H9 (cell line): Measurements from ENCODE around the gene FAM180B. TPM values are rescaled to one million over a fixed set of nuclear protein-coding genes. Genes with fewer than 3 reads are reported as not detected.

Experiments
- DNase-seq: peaks from one replicate; pipeline ENCODE4 v3.0.0-alpha.2; 2017
- H2AFZ ChIP-seq: one replicate; pipeline ENCODE4 v1.6.1; 2013; ENCODE audit warnings: mild to moderate bottlenecking, low read length, control low read depth, moderate library complexity
- H2AK5ac ChIP-seq: 2 replicates; pipeline ENCODE4 v1.6.1; 2013; ENCODE audit warnings: low read length, control low read depth, mixed read lengths; ENCODE audit not compliant: insufficient read length
- H2BK120ac ChIP-seq: one replicate; pipeline ENCODE4 v1.6.1; 2013; ENCODE audit warnings: low read depth, mild to moderate bottlenecking, low read length, control low read depth, inconsistent platforms; ENCODE audit not compliant: poor library complexity, severe bottlenecking
- H2BK12ac ChIP-seq: 2 replicates; pipeline ENCODE4 v1.6.1; 2013; ENCODE audit warnings: low read length, control low read depth, mixed read lengths, low read depth; ENCODE audit not compliant: insufficient read length
- H2BK15ac ChIP-seq: 2 replicates; pipeline ENCODE4 v1.6.1; 2013; ENCODE audit warnings: low read depth, low read length, control low read depth
- H2BK20ac ChIP-seq: one replicate; pipeline ENCODE4 v1.6.1; 2013; ENCODE audit warnings: low read depth, mild to moderate bottlenecking, low read length, control low read depth, inconsistent platforms; ENCODE audit not compliant: poor library complexity, severe bottlenecking
- H2BK5ac ChIP-seq: 2 replicates; pipeline ENCODE4 v1.6.1; 2013; ENCODE audit warnings: low read length, control low read depth, mixed read lengths; ENCODE audit not compliant: insufficient read length
- H3K14ac ChIP-seq: 2 replicates; pipeline ENCODE4 v1.6.1; 2013; ENCODE audit warnings: low read length, control low read depth; ENCODE audit not compliant: insufficient read depth
- H3K18ac ChIP-seq: 2 replicates; pipeline ENCODE4 v1.6.1; 2013; ENCODE audit warnings: low read depth, mild to moderate bottlenecking, mixed read lengths, low read length, control low read depth; ENCODE audit not compliant: insufficient read length
- H3K23ac ChIP-seq: 2 replicates; pipeline ENCODE4 v1.6.1; 2013; ENCODE audit warnings: low read length, control low read depth, mixed read lengths, low read depth; ENCODE audit not compliant: insufficient read length
- H3K23me2 ChIP-seq: 2 replicates; pipeline ENCODE4 v1.6.1; 2013; ENCODE audit warnings: low read depth, mild to moderate bottlenecking, mixed read lengths, low read length, control low read depth; ENCODE audit not compliant: insufficient read length, poor library complexity, severe bottlenecking
- H3K27ac ChIP-seq: 2 replicates; pipeline ENCODE4 v1.5.1; 2013; ENCODE audit warnings: low read length, control low read depth, mixed read lengths, low read depth; ENCODE audit not compliant: insufficient read length
- H3K27me3 ChIP-seq: 2 replicates; pipeline ENCODE4 v1.6.1; 2013; ENCODE audit warnings: low read length, control low read depth, inconsistent platforms; ENCODE audit not compliant: insufficient read depth
- H3K4ac ChIP-seq: 2 replicates; pipeline ENCODE4 v1.6.1; 2013; ENCODE audit warnings: low read depth, mild to moderate bottlenecking, control low read depth, inconsistent platforms, low read length, moderate library complexity
- H3K4me1 ChIP-seq: 2 replicates; pipeline ENCODE4 v1.6.1; 2013; ENCODE audit warnings: low read length, control low read depth, inconsistent platforms; ENCODE audit not compliant: insufficient read depth
- H3K4me2 ChIP-seq: 2 replicates; pipeline ENCODE4 v1.6.1; 2013; ENCODE audit warnings: low read length, control low read depth, mixed read lengths; ENCODE audit not compliant: insufficient read length, insufficient read depth
- H3K56ac ChIP-seq: 2 replicates; pipeline ENCODE4 v1.6.1; 2013; ENCODE audit warnings: low read depth, mild to moderate bottlenecking, mixed read lengths, low read length, control low read depth; ENCODE audit not compliant: insufficient read length
- H3K79me1 ChIP-seq: 2 replicates; pipeline ENCODE4 v1.6.1; 2013; ENCODE audit warnings: low read depth, mild to moderate bottlenecking, moderate library complexity, low read length, control low read depth, inconsistent platforms; ENCODE audit not compliant: insufficient read depth, poor library complexity, severe bottlenecking
- H3K79me2 ChIP-seq: 2 replicates; pipeline ENCODE4 v1.6.1; 2013; ENCODE audit warnings: low read length, control low read depth, inconsistent platforms; ENCODE audit not compliant: insufficient read depth
- H3K9ac ChIP-seq: 2 replicates; pipeline ENCODE4 v1.6.1; 2013; ENCODE audit warnings: low read length, control low read depth, mixed read lengths; ENCODE audit not compliant: insufficient read length; ENCODE audit errors: extremely low read depth
- H3K9me3 ChIP-seq: one replicate; pipeline ENCODE4 v1.6.1; 2013; ENCODE audit warnings: low read depth, low read length, inconsistent platforms; ENCODE audit not compliant: control insufficient read depth
- H3T11ph ChIP-seq: one replicate; pipeline ENCODE4 v1.6.1; 2013; ENCODE audit warnings: mild to moderate bottlenecking, low read length, control low read depth, inconsistent platforms
- H4K20me1 ChIP-seq: one replicate; pipeline ENCODE4 v1.6.1; 2013; ENCODE audit not compliant: control insufficient read depth, insufficient read length, insufficient read depth
- H4K5ac ChIP-seq: 2 replicates; pipeline ENCODE4 v1.6.1; 2013; ENCODE audit warnings: low read depth, mild to moderate bottlenecking, mixed read lengths, low read length, control low read depth; ENCODE audit not compliant: insufficient read length
- H4K8ac ChIP-seq: replicated peaks from 2 replicates; pipeline ENCODE4 v1.6.1; 2013; ENCODE audit warnings: low read length, control low read depth, mixed read lengths, low read depth; ENCODE audit not compliant: insufficient read length
- H4K91ac ChIP-seq: 2 replicates; pipeline ENCODE4 v1.6.1; 2013; ENCODE audit warnings: low read depth, mild to moderate bottlenecking, moderate library complexity, mixed read lengths, low read length, control low read depth; ENCODE audit not compliant: insufficient read length
- H3K27ac Mint-ChIP-seq, 3 experiments: 2 replicates in 2 of 3; 3 replicates in 1 of 3; pipeline ENCODE4 v1.8.0; 2020 to 2021; ENCODE audit warnings: mixed read lengths in 3 of 3, mild to moderate bottlenecking in 1 of 3, moderate library complexity in 1 of 3
- H3K27me3 Mint-ChIP-seq: 2 replicates; pipeline ENCODE4 v1.8.0; 2021; ENCODE audit warnings: low read depth, mild to moderate bottlenecking, moderate library complexity, mixed read lengths
- H3K36me3 Mint-ChIP-seq, 3 experiments: 2 replicates in 2 of 3; 3 replicates in 1 of 3; pipeline ENCODE4 v1.8.0; 2020 to 2021; ENCODE audit warnings: low read depth in 3 of 3, mixed read lengths in 3 of 3; ENCODE audit not compliant: insufficient read depth in 1 of 3
- H3K4me1 Mint-ChIP-seq, 2 experiments: 2 replicates each; pipeline ENCODE4 v1.8.0; 2020; ENCODE audit warnings: mixed read lengths in 2 of 2
- H3K4me3 Mint-ChIP-seq, 2 experiments: 2 replicates in 1 of 2; 3 replicates in 1 of 2; pipeline ENCODE4 v1.8.0; 2020 to 2021; ENCODE audit warnings: mild to moderate bottlenecking in 2 of 2, mixed read lengths in 2 of 2, moderate library complexity in 1 of 2
- H3K9me3 Mint-ChIP-seq, 2 experiments: 2 replicates in 1 of 2; 3 replicates in 1 of 2; pipeline ENCODE4 v1.8.0; 2020; ENCODE audit warnings: mild to moderate bottlenecking in 2 of 2, mixed read lengths in 2 of 2, moderate library complexity in 1 of 2
- CTCF ChIP-seq: fragments of 200-600 bp; sonication (generic); conservative IDR thresholded peaks from 3 replicates; pipeline ENCODE4 v1.8.0; 2021; ENCODE audit warnings: antibody characterized with exemption, mild to moderate bottlenecking
- WGBS: extraction: QIAGEN DNeasy Blood & Tissue Kit; methylation state at CpG from one replicate; pipeline ENCODE4 v1.1.7; 2013; ENCODE audit warnings: missing lambda C conversion rate, low lambda C conversion rate, mixed read lengths; ENCODE audit not compliant: insufficient read length; ENCODE audit errors: extremely low coverage; 5-methylcytosine and 5-hydroxymethylcytosine counted together
- total RNA-seq: library from RNA; stranded (reverse); gene quantifications from 2 replicates; pipeline ENCODE4 v1.2.1, GENCODE V29; 2021

Gene FAM180B
- total RNA-seq, 1 experiment from 2014 or later, result 0.37 TPM

- TF ChIP-seq CTCF, result no peak
- H2BK5ac ChIP-seq, result no peak overlapping the region
- no peak overlapping the region for H3K23ac ChIP-seq
- H4K5ac ChIP-seq, result no peak overlapping the region
- no peak overlapping the region for H3K9ac ChIP-seq
- H2BK15ac ChIP-seq, result no peak overlapping the region
- H2BK20ac ChIP-seq, result no peak overlapping the region
- H3K56ac ChIP-seq, result no peak overlapping the region
- no peaks in the 10 kb centered on the region; the same call in 1 of the 2 replicates for H3K79me2 ChIP-seq
- no peak overlapping the region for H3K27ac ChIP-seq
- Mint-ChIP-seq H3K4me1 (peaks cover under 1% of the 10 kb centered on the region in 2 experiments; a peak in 3 of 4 replicates), H3K36me3 (peaks cover 21 to 78% (median 70%) of the 10 kb centered on the region in 3 experiments), H3K27ac (no peak overlapping the region), H3K9me3 (no peaks in the 10 kb centered on the region), H3K4me3 (no peak overlapping the region), H3K27me3 (no peaks in the 10 kb centered on the region)
- H4K91ac ChIP-seq, result no peak overlapping the region
- H3K18ac ChIP-seq, result no peak overlapping the region
- peaks cover 3% of the 10 kb centered on the region for H3K79me1 ChIP-seq
- no peak overlapping the region for H3K14ac ChIP-seq
- H3K9me3 ChIP-seq, result no peaks in the 10 kb centered on the region
- no peaks in the 10 kb centered on the region for H3K23me2 ChIP-seq
- H2BK12ac ChIP-seq, result no peak overlapping the region
- no peaks in the 10 kb centered on the region for H3K27me3 ChIP-seq
- no peak overlapping the region for H2AFZ ChIP-seq
- no peak overlapping the region for H3K4ac ChIP-seq
- no peak overlapping the region for H4K8ac ChIP-seq
- DNase-seq, result no peak
- H3K4me2 ChIP-seq, result no peak overlapping the region
- H3K4me1 ChIP-seq, result no peaks in the 10 kb centered on the region
- no CpG with 5 or more reads among the region's 1 CpG for WGBS
- no peak overlapping the region for H3T11ph ChIP-seq
- no peaks in the 10 kb centered on the region for H4K20me1 ChIP-seq
- no peak overlapping the region for H2BK120ac ChIP-seq
- H2AK5ac ChIP-seq, result no peak overlapping the region
Observed at GRCh38 chr11:47571895-47572294, 14.6 kb upstream of the FAM180B start.
